Keratinocyte (primary cell): ENCODE measurements around the gene KCNN2. TPM values are rescaled to one million over a fixed set of nuclear protein-coding genes. Genes with fewer than 3 reads are reported as not detected.

Experiments used
- DNase-seq: peaks from one replicate; pipeline ENCODE4 v3.0.0-alpha.2; 2011; ENCODE audit warnings: low read depth, missing footprints, low spot score
- FAIRE-seq: peaks from 2 replicates; lab custom pipeline; 2011; peaks lifted over from hg19 to GRCh38; lab: Jason Lieb, UNC
- H2AFZ ChIP-seq: 2 replicates; pipeline ENCODE4 v1.6.0; 2012; ENCODE audit warnings: low read length, control low read depth, inconsistent platforms; ENCODE audit not compliant: control insufficient read depth
- H3K27ac ChIP-seq: 2 replicates; pipeline ENCODE4 v1.5.1; 2011; ENCODE audit warnings: low read length; ENCODE audit not compliant: control insufficient read depth, insufficient read depth
- H3K27me3 ChIP-seq: 3 replicates; pipeline ENCODE4 v1.6.0; 2011; ENCODE audit warnings: low read length; ENCODE audit not compliant: control insufficient read depth, insufficient read depth; ENCODE audit errors: extremely low read depth
- H3K36me3 ChIP-seq, 2 experiments: 2 replicates in 1 of 2; 3 replicates in 1 of 2; pipeline ENCODE4 v1.5.1; 2011; ENCODE audit warnings: low read length in 2 of 2, mild to moderate bottlenecking in 1 of 2; ENCODE audit not compliant: control insufficient read depth in 2 of 2, insufficient read depth in 2 of 2; ENCODE audit errors: extremely low read depth in 1 of 2
- H3K4me1 ChIP-seq: 3 replicates; pipeline ENCODE4 v1.5.1; 2011; ENCODE audit warnings: low read length; ENCODE audit not compliant: control insufficient read depth, insufficient read depth; ENCODE audit errors: extremely low read depth
- H3K4me2 ChIP-seq: 3 replicates; pipeline ENCODE4 v1.6.0; 2011; ENCODE audit warnings: low read depth, low read length; ENCODE audit not compliant: control insufficient read depth, insufficient read depth; ENCODE audit errors: extremely low read depth
- H3K4me3 ChIP-seq, 3 experiments: fragments of 200-600 bp in 1 of 3; sonication (generic) in 1 of 3; 2 replicates in 2 of 3; 3 replicates in 1 of 3; pipeline ENCODE4 v1.5.1; 2011 to 2016; ENCODE audit warnings: low read length in 3 of 3, mild to moderate bottlenecking in 3 of 3, control low read depth in 2 of 3, inconsistent platforms in 1 of 3, low read depth in 1 of 3, mixed read lengths in 1 of 3, mixed run types in 1 of 3, moderate library complexity in 1 of 3; ENCODE audit not compliant: control insufficient read depth in 2 of 3, insufficient read depth in 2 of 3; ENCODE audit errors: extremely low read depth in 1 of 3
- H3K79me2 ChIP-seq: 2 replicates; pipeline ENCODE4 v1.6.0; 2012; ENCODE audit warnings: low read length; ENCODE audit not compliant: control insufficient read depth, insufficient read depth
- H3K9ac ChIP-seq: 3 replicates; pipeline ENCODE4 v1.6.0; 2011; ENCODE audit warnings: low read length; ENCODE audit not compliant: control insufficient read depth, insufficient read depth; ENCODE audit errors: extremely low read depth
- H3K9me1 ChIP-seq: 3 replicates; pipeline ENCODE4 v1.6.0; 2011; ENCODE audit warnings: low read length; ENCODE audit not compliant: control insufficient read depth, insufficient read depth; ENCODE audit errors: extremely low read depth
- H3K9me3 ChIP-seq: 2 replicates; pipeline ENCODE4 v1.5.1; 2012; ENCODE audit warnings: low read depth, low read length; ENCODE audit not compliant: control insufficient read depth
- H4K20me1 ChIP-seq: 3 replicates; pipeline ENCODE4 v1.6.0; 2011; ENCODE audit warnings: low read length; ENCODE audit not compliant: control insufficient read depth, insufficient read depth; ENCODE audit errors: extremely low read depth
- EZH2 ChIP-seq: IDR thresholded peaks from one replicate; pipeline ENCODE4 v1.6.1; 2012; ENCODE audit warnings: inconsistent platforms, mild to moderate bottlenecking, low read length, moderate library complexity
- dilution Hi-C: fragments of 300-500 bp; cut with MboI; formaldehyde crosslinking; loops from one replicate; pipeline ENCODE4 v1.7.0; 2020; ENCODE audit warnings: low sequenced_read_pairs; ENCODE audit not compliant: extremely low pct_ligation_motif_present
- polyA plus RNA-seq, 5 experiments: library from polyadenylated mRNA; depleted of rRNA in 3 of 5; stranded (reverse) in 3 of 5; stranded (forward) in 1 of 5; unstranded in 1 of 5; fragments of >200 nt; gene quantifications; 1 replicate in 1 of 5; 2 replicates in 3 of 5; 3 replicates in 1 of 5; pipeline versions ENCODE4 v1.2.1 to v1.2.3, GENCODE V29; 2011 to 2012; ENCODE audit warnings: missing spikeins in 2 of 5, low read depth in 1 of 5, low replicate concordance in 1 of 5
- TF ChIP-seq, protein P1 (sequence below), 3 experiments: IDR thresholded peaks in 1 of 3; conservative IDR thresholded peaks in 1 of 3; optimal IDR thresholded peaks in 1 of 3; 2 replicates in 2 of 3; 3 replicates in 1 of 3; pipeline versions ENCODE3 to v1.5.1; 2011; ENCODE audit warnings: low read length in 3 of 3, mild to moderate bottlenecking in 3 of 3, moderate library complexity in 2 of 3, control low read depth in 1 of 3, inconsistent platforms in 1 of 3; ENCODE audit not compliant: insufficient read depth in 2 of 3; ENCODE audit errors: extremely low read depth in 1 of 3

The KCNN2 gene
- polyA plus RNA-seq, 1 donor (not counting 4 experiments of a cell fraction or from before 2014, with no cell fraction given): 0.09 TPM

DNA sequence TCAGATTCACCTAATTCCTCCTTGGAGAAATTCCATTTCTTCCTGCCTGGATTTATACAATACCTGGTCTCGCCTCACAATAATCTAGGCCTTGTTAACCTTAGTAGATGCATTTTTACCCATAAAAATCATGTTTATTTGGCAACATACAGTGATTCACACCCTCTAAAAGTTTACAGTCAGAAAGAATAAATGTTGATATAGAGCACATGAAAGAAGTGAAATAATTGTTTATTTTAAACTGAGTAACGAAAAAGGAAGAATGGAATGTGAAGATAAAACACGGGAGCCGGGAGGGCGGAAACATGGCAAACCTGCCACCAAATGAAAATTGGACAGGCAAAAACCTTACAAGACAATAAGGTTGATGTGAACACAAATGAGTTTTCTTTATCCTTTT is 28.9 kb upstream of the KCNN2 start:
- Histone ChIP-seq H3K4me1 (no peaks in the 10 kb centered on the region), H4K20me1 (no peaks in the 10 kb centered on the region)
- dilution Hi-C loops: no loop called here

DNA sequence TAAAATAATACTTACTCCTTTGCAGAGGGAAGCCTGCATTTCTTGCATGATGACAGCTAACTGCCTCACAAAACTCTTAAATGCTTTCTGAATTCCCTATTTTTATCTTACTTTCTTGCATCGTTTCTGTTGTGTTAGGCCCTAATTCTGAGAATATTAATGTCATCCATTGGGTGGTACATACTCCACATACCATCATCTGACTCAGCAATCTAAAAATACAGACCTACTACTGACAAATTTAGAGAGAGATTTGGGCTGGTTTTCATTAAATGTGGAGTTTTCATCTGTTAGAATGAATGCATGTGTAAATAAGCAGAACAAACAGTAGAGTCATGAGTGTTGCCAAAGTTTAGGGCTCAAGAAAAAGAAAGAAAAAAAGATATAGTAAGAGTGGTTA is 26.5 kb upstream of the KCNN2 start:
- TF ChIP-seq EZH2: no peak
- TF ChIP-seq, protein P1, sequence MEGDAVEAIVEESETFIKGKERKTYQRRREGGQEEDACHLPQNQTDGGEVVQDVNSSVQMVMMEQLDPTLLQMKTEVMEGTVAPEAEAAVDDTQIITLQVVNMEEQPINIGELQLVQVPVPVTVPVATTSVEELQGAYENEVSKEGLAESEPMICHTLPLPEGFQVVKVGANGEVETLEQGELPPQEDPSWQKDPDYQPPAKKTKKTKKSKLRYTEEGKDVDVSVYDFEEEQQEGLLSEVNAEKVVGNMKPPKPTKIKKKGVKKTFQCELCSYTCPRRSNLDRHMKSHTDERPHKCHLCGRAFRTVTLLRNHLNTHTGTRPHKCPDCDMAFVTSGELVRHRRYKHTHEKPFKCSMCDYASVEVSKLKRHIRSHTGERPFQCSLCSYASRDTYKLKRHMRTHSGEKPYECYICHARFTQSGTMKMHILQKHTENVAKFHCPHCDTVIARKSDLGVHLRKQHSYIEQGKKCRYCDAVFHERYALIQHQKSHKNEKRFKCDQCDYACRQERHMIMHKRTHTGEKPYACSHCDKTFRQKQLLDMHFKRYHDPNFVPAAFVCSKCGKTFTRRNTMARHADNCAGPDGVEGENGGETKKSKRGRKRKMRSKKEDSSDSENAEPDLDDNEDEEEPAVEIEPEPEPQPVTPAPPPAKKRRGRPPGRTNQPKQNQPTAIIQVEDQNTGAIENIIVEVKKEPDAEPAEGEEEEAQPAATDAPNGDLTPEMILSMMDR (optimal IDR thresholded peaks at IDR 0.05 in 1 of 3, IDR thresholded peaks at IDR 0.05 in 1 of 3, conservative IDR thresholded peaks at IDR 0.05 in 1 of 3; ENCODE audit: extremely low read depth in 1 of 3, insufficient read depth in 2 of 3, low read length in 3 of 3): no peak
- FAIRE-seq (no peak), DNase-seq (no peak)
- Histone ChIP-seq H3K9me3 (no peaks in the 10 kb centered on the region), H2AFZ (no peak overlapping the region), H3K27ac (no peak overlapping the region), H3K4me1 (no peaks in the 10 kb centered on the region), H3K27me3 (no peaks in the 10 kb centered on the region), H3K79me2 (no peaks in the 10 kb centered on the region), H4K20me1 (no peaks in the 10 kb centered on the region), H3K36me3 (no peaks in the 10 kb centered on the region), H3K9me1 (no peaks in the 10 kb centered on the region), H3K4me3 (no peak overlapping the region), H3K9ac (no peak overlapping the region), H3K4me2 (no peak overlapping the region)
- dilution Hi-C loops: no loop called here

More for the DNA sequence above, 28.9 kb upstream of the KCNN2 start:
- no peak overlapping the region for H3K9ac ChIP-seq
- H3K4me3 ChIP-seq: no peak overlapping the region
- TF ChIP-seq, protein P1 (optimal IDR thresholded peaks at IDR 0.05 in 1 of 3, IDR thresholded peaks at IDR 0.05 in 1 of 3, conservative IDR thresholded peaks at IDR 0.05 in 1 of 3; ENCODE audit: extremely low read depth in 1 of 3, insufficient read depth in 2 of 3, low read length in 3 of 3): no peak
- no peak for TF ChIP-seq EZH2
- no peaks in the 10 kb centered on the region for H3K9me1 ChIP-seq
- no peak for FAIRE-seq
- no peak for DNase-seq
- no peak overlapping the region for H3K27ac ChIP-seq
- H3K4me2 ChIP-seq: no peak overlapping the region
- no peaks in the 10 kb centered on the region for H3K36me3 ChIP-seq
- H3K9me3 ChIP-seq: no peaks in the 10 kb centered on the region
- H3K79me2 ChIP-seq: no peaks in the 10 kb centered on the region
- H2AFZ ChIP-seq: no peak overlapping the region
- no peaks in the 10 kb centered on the region for H3K27me3 ChIP-seq
